Glomerular endothelial cell (primary cell): ENCODE measurements around the gene KRT6C. TPM values are rescaled to one million over a fixed set of nuclear protein-coding genes. Genes with fewer than 3 reads are reported as not detected.
A peak's percentile ranks its signal among the peaks of the same experiment; 100 is the strongest.

ENCODE experiments used
- DNase-seq: peaks from one replicate; pipeline ENCODE4 v3.0.0-alpha.2; 2011; ENCODE audit warnings: low read depth, low spot score; ENCODE audit errors: extremely low read depth
- total RNA-seq: library from RNA; depleted of rRNA; stranded (reverse); fragments of >200 nt; gene quantifications from 2 replicates; pipeline ENCODE4 v1.2.3, GENCODE V29; 2015

Gene KRT6C
- not detected in 2 replicates for total RNA-seq

DNA sequence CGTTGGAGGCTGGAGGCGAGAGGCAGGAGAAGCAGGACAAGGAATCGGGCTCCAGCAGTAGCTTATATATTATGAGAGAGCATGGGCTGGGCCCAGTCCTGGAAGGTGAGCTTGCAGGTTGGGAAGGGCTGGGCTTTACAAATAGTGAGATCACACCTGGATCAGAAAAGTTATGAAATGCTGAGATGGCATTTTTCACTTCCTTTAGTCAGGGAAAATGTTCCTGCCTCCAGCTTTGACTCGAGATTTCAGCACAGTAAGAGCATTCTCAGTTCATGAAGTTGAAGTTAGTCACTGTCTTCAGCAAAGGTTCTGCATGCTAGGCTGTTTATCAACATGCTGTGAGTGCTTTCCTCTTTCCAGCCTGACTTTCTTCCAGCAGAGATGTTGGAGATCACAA lies at the start of gene KRT6C:
Gene KRT6C (minus strand): TSS at position 38 of the 400 bp plus-strand sequence. CDS start 68 bp downstream, outside the sequence.
- no peak for DNase-seq

GRCh38 chr12:52522346-52523011 lies 48.9 kb upstream of the KRT6C start:
- DNase-seq = no peak

GRCh38 chr12:52521568-52522266 lies 48.1 kb upstream of the KRT6C start:
- DNase-seq = no peak

DNA sequence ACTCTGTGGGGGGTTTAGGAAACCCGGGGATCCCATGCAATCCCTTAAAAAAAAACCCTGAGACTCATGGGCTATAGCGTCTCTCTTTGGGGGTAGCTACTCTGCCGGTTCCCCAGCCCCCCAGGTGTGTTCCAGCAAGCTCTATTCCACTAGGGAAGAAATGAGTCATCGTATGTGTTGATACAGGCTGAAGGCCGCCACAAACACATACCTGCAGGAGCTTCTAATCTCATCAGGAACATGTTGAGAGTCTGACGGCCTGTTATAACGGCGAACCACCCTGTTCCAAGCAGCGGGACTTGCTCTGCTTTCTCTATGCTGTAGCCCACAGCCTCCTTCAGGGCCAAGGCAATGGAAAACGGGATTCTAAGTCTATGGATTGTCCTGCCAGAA lies 47.6 kb upstream of the KRT6C start:
- no peak for DNase-seq

- DNase-seq = no peak
Measured at GRCh38 chr12:52519826-52520662, 46.4 kb upstream of the KRT6C start, which contains the start of gene KRT5. TSS of gene KRT5 (minus strand) at chr12:52520394. CDS start at chr12:52520296, 98 bp downstream.

DNA sequence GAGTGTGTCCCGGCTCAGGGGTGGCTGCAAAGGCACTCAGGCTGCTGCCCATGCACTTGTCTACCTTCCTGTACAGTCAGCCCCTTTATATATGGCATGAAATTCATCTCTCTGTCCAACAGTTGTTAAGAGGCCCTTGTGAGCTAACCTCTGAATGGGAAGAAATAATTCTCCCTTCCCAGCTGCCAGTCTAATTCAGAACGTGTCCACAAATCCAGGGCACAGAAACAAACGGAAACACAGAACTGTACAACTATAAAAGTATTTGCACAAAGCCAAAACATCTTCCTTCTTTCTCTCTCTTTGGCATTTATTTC lies 45.7 kb upstream of the KRT6C start:
- DNase-seq = no peak

DNA sequence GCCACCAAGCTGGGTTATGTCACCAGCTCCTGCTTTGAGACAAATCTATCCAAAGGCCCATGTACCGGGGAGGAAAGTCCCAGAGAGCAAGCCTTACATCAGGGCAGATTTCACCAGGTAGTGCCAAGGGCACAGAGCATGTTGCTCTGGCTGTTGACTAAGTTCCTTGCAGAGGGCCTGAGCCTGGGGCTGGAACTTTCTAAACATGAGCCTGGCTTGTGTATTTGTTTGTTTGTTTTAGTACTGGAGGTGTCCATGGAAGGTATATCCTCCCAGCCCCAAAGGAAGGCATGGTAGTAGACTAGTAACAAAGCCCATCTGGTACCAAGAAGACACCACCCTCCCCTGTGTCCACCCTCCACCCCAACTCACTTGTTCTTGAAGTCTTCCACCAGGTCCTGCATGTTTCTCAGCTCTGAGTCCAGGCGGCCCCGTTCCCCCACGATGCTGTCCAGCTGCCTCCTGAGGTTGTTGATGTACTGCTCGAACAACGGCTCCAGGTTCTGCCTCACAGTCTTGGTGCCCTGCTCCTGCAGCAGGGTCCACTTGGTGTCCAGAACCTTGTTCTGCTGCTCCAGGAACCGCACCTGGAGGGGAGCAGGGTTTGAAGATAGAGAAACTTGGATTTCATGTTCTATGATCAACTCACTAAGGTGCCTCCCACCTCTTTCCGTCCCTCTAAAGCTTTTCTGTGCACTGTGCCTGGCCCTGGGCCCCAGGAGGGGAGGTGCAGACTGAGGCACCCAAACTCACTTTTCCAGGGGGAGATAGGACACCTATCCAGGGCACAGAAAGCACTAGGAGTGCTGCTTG lies 45.2 kb upstream of the KRT6C start:
- DNase-seq = no peak

DNA sequence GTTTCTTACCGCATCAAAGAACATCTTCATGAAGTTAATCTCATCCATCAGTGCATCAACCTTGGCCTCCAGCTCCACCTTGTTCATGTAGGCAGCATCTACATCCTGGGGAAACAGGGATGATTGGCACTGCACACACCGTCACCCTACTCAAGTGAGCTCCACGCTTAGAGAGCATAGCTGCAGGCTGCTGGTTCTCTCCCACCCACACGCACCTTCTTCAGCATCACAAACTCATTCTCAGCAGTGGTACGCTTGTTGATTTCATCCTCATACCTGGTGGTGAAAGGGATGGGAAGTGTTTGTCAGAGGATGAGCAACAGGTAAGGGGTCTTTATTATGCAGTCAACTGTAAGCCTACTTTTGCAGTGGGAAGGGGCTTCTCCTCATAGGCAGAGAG lies 44.3 kb upstream of the KRT6C start:
- DNase-seq = no peak

GRCh38 chr12:52517005-52517835 lies 43.6 kb upstream of the KRT6C start:
- no peak for DNase-seq

DNA sequence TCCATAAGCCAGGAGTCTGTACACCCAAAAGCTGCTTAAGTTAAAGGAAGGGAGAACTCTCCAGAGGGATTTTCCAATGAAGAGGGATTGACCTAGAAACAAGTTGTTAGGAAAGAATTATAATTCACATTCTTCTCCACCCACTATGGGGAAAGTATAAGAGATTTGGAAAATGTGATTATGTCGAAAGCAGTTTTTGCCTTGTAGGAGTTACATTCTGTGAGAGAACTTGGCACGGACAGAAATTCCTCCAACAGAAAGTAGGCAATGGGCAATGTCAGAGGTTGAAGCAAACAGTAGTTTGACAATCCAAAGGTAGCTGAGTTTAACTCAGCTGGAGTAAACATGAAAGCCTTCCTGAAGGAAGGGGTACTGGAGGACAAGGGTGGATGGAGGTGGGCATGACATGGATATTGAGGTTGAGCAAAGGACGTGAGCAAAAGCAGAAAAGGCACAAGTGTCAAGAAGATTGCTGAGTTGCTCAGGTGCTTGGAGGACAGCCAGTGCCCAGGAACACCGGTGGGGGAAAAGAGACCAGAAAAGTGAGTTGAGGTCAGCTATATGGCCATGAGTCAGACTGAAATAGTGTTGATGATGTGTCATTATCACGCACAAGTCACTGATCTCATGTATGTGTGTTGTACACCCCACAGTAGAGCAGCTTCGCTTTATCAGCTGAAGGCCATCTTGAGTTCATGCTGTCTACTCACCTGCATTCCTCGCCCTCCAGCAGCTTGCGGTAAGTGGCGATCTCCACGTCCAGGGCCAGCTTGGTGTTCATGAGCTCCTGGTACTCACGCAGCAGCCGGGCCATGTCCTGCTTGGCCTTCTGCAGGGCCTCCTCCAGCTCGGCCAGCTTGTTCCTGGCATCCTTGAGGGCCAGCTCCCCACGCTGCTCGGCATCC lies 42.6 kb upstream of the KRT6C start:
- no peak for DNase-seq

- DNase-seq = no peak
Measured at GRCh38 chr12:52515319-52515646, 41.7 kb upstream of the KRT6C start.

- no peak for DNase-seq
Measured at GRCh38 chr12:52514471-52515318, 41.1 kb upstream of the KRT6C start.

DNA sequence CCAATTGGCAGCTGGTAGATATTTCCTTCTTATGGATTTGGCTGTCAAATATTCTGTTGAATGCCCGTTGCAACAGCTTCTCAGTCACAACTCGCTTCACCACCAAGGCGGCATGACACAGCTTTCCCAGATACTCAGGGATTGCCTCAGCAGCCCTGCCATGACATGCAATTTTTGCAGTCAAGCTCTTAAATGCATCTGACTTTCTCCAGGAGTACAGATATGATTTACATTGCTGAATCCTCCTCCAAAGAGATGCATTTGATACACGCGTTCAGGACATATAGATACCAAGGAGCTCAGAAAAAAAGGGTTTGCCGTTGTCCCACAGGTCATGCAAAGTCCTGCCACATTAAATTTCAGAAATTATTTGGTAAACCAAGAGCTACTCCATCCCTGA lies 40.1 kb upstream of the KRT6C start:
- DNase-seq = no peak

DNA sequence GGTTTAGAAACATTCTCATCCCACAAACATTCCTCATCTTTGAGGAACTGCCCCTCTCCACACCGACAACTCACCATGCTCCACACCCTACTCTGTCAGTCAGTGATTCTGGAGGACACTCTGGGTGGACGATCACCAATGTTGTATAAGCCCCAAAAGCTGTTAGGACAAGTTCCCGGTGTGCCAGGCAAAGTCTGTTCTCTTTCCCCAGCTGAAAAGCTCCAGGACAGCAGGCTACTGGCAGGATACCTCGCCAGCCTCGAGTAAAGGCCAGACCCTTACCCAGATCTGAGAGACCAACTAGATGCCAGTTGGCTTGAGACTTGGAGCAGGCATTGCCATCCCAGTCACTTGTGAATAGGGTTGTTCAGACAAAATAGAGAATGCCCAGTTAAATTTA lies 34.6 kb upstream of the KRT6C start:
- DNase-seq = no peak

DNA sequence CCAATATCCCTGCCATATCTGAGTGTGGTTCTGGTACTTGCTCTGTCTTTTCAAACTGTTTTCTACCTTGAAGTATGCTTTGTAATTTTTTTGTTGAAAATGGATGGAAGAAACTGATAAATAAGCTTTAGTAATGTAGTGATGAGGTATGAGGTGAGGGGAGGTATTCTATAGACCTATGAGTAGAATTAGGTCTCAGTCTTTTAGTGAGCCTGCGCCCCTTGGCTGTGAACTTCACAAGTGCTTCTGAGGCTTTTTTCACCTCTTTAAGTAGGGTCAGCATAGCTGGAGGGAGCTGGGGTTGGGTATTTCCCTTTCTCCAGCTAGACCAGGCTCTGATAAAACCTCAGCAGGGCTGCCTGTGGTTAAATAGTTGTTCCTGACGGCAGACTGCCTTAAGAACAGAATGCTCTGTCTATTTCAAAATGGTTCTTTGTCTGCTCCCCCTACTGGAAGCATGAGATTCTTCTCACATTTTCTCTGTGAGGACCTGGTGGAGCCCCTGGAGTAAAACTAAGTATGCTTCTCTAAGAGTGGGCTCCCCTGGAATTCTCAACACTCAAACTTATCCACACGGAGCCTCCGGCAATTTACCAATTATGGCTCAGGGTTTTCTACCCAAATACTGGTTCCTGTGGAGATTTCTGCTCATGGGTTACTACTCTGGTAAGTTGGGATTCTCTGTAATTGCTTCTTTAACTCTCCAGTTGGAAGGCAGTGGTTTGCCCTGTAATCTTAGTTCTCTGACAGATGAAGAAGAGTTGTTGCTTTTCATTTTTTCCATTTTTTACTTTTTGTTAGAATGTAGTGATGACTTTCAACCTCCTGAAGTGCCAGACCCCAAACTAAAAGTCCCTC lies 33.5 kb upstream of the KRT6C start:
- peak; percentile 1 for DNase-seq

DNA sequence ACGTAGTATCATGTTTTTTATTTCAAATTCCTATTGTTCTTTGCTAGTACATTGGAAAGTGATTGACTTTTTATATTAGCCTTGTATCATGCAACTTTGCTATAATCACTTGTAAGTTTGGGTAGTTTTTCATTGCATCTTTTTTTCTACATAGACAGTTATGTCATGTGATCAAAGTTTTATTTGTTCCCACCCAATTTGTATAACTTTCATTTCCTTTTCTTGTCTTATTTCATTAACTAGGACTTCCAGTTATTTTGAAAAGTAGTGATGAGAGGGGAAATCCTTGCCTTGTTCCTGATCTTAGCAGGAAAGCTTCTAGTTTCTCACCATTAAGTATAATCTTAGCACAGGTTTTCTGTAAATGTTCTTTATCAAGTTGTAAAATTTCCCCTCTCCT lies 29.3 kb upstream of the KRT6C start:
- DNase-seq = no peak

- no peak for DNase-seq
Measured at GRCh38 chr12:52501490-52501889, 27.9 kb upstream of the KRT6C start.
